Mucosa of descending colon (tissue), 3 donors: ENCODE results near the gene SBF2. TPM values are rescaled to one million over a fixed set of nuclear protein-coding genes. Genes with fewer than 3 reads are reported as not detected.
"Not testable (repeated sequence)": the region's sequence is repeated elsewhere in the genome, so short reads cannot be mapped to it uniquely, and the experiment has no call there.

ENCODE experiments used
- ATAC-seq: fragments of 200-7000 bp; cut with Tn5 transposase; one replicate; pipeline ENCODE4 v1.9.1; 2020; ENCODE audit warnings: mild to moderate bottlenecking, moderate library complexity
- DNase-seq, 3 donors: peaks; one replicate each; pipeline ENCODE4 v3.0.0-alpha.2; 2020
- H3K36me3 ChIP-seq: fragments of 200-600 bp; one replicate; pipeline ENCODE4 v1.8.0; 2021; ENCODE audit warnings: low read depth, mild to moderate bottlenecking
- H3K4me1 ChIP-seq: fragments of 200-600 bp; one replicate; pipeline ENCODE4 v1.8.0; 2021; ENCODE audit warnings: low read depth, mild to moderate bottlenecking
- H3K4me3 ChIP-seq: fragments of 200-600 bp; one replicate; pipeline ENCODE4 v1.8.0; 2021; ENCODE audit warnings: mild to moderate bottlenecking
- H3K9me3 ChIP-seq: fragments of 200-600 bp; one replicate; pipeline ENCODE4 v1.8.0; 2021; ENCODE audit warnings: mild to moderate bottlenecking
- intact Hi-C, 2 donors: fragments of 100-400 bp; cut with DNase I in 1 of 2; cut with micrococcal nuclease in 1 of 2; formaldehyde crosslinking; loops; one replicate each; pipeline versions ENCODE4 v1.11.0 to v1.11.1; 2022; cut with DNase I, micrococcal nuclease
- total RNA-seq, 3 donors: library from RNA; stranded (reverse); fragmentation: NEBNext Ultra II Directional in 2 of 3; extraction: Animal tissue kit (Norgen Biotek cat#: 25700) in 2 of 3; gene quantifications; one replicate each; pipeline versions ENCODE4 v1.2.1 to v1.2.4, GENCODE V29; 2021 to 2023
- TF ChIP-seq, protein P1 (sequence below): fragments of 200-600 bp; IDR thresholded peaks from one replicate; pipeline ENCODE4 v1.8.0; 2022; ENCODE audit warnings: antibody characterized with exemption, mild to moderate bottlenecking
- donor health status: DM: no; HTN: no; CAD: no; lungs with moderate emphysema.
- donor health status: DM: no; HTN: no; CAD: no.
- donor health status: DM: no; HTN: yes; CAD: no.

The SBF2 gene
- total RNA-seq, 3 donors from 2014 or later, result 35.2 to 60.3 (median 48.2) TPM

DNA sequence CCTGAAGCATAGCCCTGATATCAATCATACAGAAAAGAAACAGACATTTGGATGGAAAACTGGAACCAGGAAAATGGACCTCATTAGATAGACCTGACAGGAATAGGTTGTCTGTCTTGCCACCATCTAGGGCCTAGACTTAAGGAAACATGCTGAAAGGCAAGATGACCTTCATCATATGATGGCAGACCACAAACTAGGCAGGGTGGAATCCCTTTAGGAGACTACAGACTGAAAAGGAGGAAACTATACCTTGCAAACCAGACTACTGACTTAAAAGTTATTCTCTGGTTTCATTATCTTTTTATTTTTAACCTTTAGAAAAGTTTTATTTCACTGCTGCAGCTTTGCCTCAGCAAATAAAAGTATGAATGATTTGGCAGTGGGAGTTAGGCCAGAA lies 20.3 kb downstream of the SBF2 start:
- no peaks in the 10 kb centered on the region for H3K4me1 ChIP-seq
- no peak for ATAC-seq
- TF ChIP-seq, protein P1, sequence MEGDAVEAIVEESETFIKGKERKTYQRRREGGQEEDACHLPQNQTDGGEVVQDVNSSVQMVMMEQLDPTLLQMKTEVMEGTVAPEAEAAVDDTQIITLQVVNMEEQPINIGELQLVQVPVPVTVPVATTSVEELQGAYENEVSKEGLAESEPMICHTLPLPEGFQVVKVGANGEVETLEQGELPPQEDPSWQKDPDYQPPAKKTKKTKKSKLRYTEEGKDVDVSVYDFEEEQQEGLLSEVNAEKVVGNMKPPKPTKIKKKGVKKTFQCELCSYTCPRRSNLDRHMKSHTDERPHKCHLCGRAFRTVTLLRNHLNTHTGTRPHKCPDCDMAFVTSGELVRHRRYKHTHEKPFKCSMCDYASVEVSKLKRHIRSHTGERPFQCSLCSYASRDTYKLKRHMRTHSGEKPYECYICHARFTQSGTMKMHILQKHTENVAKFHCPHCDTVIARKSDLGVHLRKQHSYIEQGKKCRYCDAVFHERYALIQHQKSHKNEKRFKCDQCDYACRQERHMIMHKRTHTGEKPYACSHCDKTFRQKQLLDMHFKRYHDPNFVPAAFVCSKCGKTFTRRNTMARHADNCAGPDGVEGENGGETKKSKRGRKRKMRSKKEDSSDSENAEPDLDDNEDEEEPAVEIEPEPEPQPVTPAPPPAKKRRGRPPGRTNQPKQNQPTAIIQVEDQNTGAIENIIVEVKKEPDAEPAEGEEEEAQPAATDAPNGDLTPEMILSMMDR, result no peak

DNA sequence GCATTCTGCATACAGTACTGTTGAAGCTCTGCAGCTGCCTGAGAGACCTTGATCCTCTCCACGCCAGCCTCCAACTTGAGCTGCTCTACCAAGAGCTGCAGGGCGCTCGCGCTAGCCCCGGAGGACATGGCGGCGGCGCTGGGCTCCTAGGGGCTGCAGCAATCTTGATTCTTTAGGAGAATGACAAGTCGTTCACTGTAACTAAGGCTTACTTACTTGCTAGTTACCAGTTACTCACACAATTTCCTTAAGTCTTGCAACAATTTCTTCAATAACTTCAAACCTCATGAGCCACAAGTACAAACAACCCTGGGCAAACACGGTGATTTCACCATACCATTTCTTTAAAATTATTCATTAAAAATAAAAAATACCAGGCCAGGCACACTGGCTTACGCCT lies 21.9 kb downstream of the SBF2 start:
- ATAC-seq, result no peak
- H3K36me3 ChIP-seq, result no peaks in the 10 kb centered on the region
- DNase-seq, result no peak
- no peaks in the 10 kb centered on the region for H3K4me1 ChIP-seq
- TF ChIP-seq, protein P1, result no peak
- H3K4me3 ChIP-seq, result no peak overlapping the region
- no peaks in the 10 kb centered on the region for H3K9me3 ChIP-seq
- intact Hi-C loops, result no loop called here

More for the DNA sequence above, 20.3 kb downstream of the SBF2 start:
- Histone ChIP-seq H3K9me3 (no peaks in the 10 kb centered on the region), H3K4me3 (no peak overlapping the region), H3K36me3 (no peaks in the 10 kb centered on the region)
- intact Hi-C loops, result no loop called here
- no peak for DNase-seq

DNA sequence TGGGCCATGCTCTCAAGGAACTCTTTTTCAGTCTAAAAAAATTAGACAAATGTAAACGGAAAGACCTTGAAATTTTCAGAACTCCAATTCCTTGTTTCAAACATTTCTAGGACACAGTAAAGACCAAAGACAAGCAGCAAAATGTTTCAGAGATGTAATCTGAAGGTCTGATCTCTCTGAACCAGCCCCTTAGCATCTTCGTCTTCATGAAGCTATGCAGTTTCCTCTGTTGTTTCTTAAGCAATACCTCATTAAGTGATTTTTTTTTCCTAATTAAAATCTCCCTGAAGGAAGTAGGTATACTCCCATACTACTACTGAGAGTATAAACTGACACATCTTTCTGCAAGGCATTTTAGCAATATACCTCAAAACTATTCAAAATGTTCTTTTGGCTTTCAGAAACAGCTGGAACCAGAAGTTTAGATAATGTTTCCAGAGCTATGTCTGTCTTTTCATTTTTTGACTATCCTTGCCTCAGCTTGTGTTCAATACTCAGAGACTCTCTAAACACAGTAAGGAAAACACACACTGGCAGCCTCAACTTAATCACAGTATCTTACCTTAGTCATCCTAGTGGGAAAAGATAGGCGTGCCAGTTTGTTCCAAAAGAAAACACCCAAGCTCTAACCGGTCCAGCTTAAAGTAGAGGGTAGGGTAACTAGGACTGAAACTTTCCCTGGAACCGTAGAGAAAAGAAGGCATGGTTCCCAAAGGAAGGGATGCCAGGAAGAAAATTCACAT lies 25.1 kb downstream of the SBF2 start:
- Histone ChIP-seq H3K4me3 (no peak overlapping the region), H3K4me1 (no peaks in the 10 kb centered on the region), H3K36me3 (no peaks in the 10 kb centered on the region), H3K9me3 (no peaks in the 10 kb centered on the region)
- DNase-seq (no peak), ATAC-seq (no peak)
- TF ChIP-seq, protein P1, result no peak
- intact Hi-C loops, result no loop called here

DNA sequence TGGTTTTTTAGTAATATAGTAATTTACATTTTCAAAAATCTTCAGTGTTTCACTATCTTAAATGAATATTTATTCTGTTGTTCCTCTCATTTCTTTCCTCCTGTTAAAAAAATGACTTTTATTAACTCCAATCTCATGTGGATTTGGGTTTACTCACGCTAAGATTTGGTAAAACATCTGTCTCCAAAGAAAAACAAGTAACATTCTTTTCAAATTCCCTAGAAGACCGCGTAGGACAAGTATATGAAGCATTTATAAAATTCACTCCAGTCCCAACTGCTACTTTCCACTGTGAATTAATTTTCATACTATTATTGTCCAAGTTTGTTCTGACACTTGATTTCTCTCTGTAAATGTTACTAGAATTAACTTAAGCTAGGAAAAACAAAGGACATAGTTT lies 26.2 kb downstream of the SBF2 start:
- H3K4me3 ChIP-seq, result no peak overlapping the region
- TF ChIP-seq, protein P1, result no peak
- DNase-seq (no peak), ATAC-seq (no peak)
- H3K9me3 ChIP-seq, result no peaks in the 10 kb centered on the region
- intact Hi-C loops, result no loop called here
- H3K36me3 ChIP-seq, result no peaks in the 10 kb centered on the region
- H3K4me1 ChIP-seq, result no peaks in the 10 kb centered on the region

DNA sequence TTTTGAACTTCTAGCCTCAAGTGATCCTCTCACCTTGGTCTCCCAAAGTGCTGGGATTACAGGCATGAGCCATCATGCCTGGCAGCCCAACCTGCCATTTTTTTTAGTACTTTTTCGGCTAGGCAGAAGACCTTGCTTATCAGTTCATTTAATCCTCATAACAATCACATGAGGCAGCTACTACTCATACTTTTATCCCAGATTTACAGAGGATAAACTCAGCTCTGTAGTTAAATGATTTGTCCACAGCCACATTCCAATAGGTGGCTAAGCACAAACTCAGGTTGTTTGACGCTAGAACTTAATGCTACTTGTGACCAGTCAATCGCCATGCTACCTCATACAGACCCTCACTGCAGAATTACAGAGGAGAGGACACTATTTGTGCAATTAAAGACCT lies 28.1 kb downstream of the SBF2 start:
- ATAC-seq (no peak), DNase-seq (no peak)
- TF ChIP-seq, protein P1, result no peak
- Histone ChIP-seq H3K4me3 (no peak overlapping the region), H3K9me3 (no peaks in the 10 kb centered on the region), H3K36me3 (no peaks in the 10 kb centered on the region), H3K4me1 (no peaks in the 10 kb centered on the region)
- intact Hi-C loops, result no loop called here

DNA sequence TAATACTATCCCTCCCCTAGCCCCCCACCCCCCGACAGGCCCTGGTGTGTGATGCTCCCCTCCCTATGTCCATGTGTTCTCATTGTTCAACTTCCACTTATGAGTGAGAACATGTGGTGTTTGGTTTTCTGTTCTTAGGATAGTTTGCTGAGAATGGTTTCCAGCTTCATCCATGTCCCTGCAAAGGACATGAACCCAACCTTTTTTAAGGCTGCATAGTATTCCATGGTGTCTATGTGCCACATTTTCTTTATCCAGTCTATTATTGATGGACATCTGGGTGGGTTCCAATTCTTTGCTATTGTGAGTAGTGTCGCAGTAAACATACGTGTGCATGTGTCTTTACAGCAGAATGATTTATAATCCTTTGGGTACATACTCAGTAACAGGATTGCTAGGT lies 29.3 kb downstream of the SBF2 start:
- H3K4me1 ChIP-seq, H3K36me3 ChIP-seq, DNase-seq, ATAC-seq, H3K4me3 ChIP-seq, H3K9me3 ChIP-seq, intact Hi-C loops: not testable (repeated sequence)
